Stimulated activated memory B cell treated with anti-CD40 and anti-IgM and Interleukin-4, amounts not matched to agents 10 μg/mL and 1 μg/mL and 100 μg/mL, for 72 hours (primary cell): ENCODE measurements around the gene SHTN1.

Experiments used
- ATAC-seq: fragments of 150-1000 bp; cut with Tn5 transposase; 2 replicates; pipeline ENCODE4 v1.10.0; 2021
- H3K27ac Mint-ChIP-seq: one replicate; pipeline ENCODE4 v1.8.0; 2022; ENCODE audit warnings: mild to moderate bottlenecking, mixed read lengths
- H3K27me3 Mint-ChIP-seq: one replicate; pipeline ENCODE4 v1.8.0; 2022; ENCODE audit warnings: mixed read lengths
- H3K36me3 Mint-ChIP-seq: one replicate; pipeline ENCODE4 v1.8.0; 2022; ENCODE audit warnings: mixed read lengths
- H3K4me1 Mint-ChIP-seq: one replicate; pipeline ENCODE4 v1.8.0; 2022; ENCODE audit warnings: mixed read lengths
- H3K4me3 Mint-ChIP-seq: one replicate; pipeline ENCODE4 v1.8.0; 2022; ENCODE audit warnings: mild to moderate bottlenecking, moderate library complexity, mixed read lengths
- H3K9me3 Mint-ChIP-seq: one replicate; pipeline ENCODE4 v1.8.0; 2022; ENCODE audit warnings: mixed read lengths

The SHTN1 gene

DNA sequence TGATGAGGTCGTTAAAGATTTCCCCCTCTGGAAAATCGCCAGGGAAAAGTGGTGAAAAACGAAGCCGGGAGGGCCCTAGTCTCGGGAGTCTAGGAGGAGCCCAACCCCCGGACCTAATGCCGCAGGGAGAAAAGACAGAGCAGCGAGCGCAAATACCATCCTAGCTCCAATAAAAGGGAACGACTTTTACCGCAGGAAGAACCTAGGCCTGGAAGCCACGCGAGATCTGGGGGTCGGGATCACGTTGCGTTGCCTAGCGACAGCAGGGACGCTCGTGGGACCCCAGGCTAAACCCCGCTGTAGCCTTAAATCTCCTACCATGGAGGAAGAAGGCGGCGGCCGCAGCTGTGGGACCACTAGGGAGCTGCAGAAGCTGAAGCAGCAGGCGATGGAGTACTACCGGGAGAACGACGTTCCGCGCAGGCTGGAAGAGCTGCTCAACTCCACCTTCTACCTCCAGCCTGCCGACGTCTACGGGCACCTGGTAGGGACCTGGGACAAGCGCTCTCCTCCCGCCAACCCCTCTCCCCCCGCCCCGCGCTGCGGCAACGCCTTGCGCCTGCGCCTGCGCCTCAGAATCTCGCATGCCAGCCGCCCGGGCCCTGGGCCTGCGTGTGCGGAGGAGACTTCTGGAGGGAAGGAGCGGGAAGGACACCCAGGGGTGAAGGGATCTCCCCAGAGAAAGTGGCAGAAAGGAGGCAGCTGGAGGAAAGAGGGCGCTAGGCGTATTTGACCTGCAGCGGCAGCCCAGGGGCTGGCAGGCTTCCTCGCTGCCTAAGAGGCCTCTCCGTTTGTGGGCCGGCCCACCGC lies 155.5 kb downstream of the SHTN1 start, which contains the start of gene ENO4:
TSS of gene ENO4 (plus strand) at position 252 of the 810 bp plus-strand sequence. CDS start at position 320, 68 bp downstream.
- peak within 1 kb of the TSS; percentile 82 for H3K27ac Mint-ChIP-seq
- H3K36me3 Mint-ChIP-seq = peaks cover 7% of the 10 kb centered on the region
- H3K4me3 Mint-ChIP-seq = peak within 1 kb of the TSS; percentile 79
- H3K9me3 Mint-ChIP-seq = peaks cover 4% of the 10 kb centered on the region
- ATAC-seq = peak; percentile 78
- H3K27me3 Mint-ChIP-seq = peaks cover 9% of the 10 kb centered on the region
- peaks cover 36% of the 10 kb centered on the region for H3K4me1 Mint-ChIP-seq

DNA sequence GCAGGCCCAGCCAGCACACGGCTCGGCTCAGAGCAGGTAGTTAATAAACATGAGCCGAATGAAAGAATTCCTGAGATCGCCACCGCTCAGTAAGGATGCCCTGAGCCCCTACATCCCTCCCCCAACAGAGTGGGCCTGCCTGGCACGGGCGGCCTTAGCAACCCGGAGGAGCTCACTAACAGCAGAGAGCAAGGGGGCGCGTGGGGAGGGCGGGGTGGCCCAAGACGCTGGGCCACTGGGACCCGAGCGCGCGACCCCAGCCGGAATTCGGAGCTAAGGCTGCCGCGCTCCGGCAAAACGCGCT lies 156.1 kb downstream of the SHTN1 start:
- Mint-ChIP-seq H3K4me3 (peak overlapping the region; percentile 79), H3K4me1 (peaks cover 36% of the 10 kb centered on the region), H3K27ac (peak overlapping the region; percentile 82), H3K27me3 (peaks cover 9% of the 10 kb centered on the region), H3K9me3 (peaks cover 4% of the 10 kb centered on the region), H3K36me3 (peaks cover 7% of the 10 kb centered on the region)
- ATAC-seq = peak; percentile 47

DNA sequence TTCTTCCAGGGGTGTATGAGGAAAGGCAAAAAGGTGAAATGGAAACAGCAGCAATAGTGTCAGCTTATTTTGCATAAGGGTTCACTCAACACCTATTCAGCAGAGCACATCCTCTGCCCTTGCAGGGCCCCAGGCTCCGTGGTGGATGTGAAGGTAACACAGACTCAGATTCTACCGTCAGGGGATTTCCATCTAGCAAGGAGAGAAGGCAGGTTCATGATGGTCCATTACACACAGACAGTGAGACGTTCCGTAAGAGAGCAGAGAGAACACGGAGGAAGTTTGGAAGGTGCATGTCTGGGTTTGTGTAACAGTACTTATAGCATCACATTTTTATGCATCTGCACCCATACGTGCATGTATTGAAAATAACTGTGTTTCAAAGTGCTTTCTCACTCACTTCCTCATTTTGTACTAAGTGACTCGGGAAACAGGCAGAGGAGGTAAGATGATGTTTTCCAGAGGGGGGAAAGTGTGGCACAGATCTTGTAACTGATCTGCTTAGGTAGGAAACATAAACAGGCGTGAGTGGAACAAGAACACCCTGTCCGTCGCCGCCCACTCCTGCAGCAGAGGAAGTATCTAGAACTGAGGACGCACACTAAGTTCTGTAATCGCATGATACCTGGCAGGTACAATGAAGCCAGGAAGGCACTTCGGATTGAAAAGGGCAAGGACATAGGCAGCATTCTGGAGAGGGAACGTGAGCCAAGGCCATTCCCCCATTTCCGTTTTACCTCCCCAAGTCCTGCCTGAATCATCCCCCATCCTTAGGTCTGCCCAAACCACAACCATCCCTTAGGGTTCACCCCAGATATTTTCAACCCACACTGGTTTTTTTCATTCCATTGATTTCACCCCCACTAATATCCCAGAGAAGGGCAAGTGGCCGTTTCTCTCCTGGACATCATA lies 156.7 kb downstream of the SHTN1 start:
- peaks cover 4% of the 10 kb centered on the region for H3K9me3 Mint-ChIP-seq
- H3K4me3 Mint-ChIP-seq = peak overlapping the region; percentile 79
- peaks cover 7% of the 10 kb centered on the region for H3K36me3 Mint-ChIP-seq
- peaks cover 36% of the 10 kb centered on the region for H3K4me1 Mint-ChIP-seq
- peaks cover 9% of the 10 kb centered on the region for H3K27me3 Mint-ChIP-seq
- peak; percentile 95 for ATAC-seq
- peak overlapping the region; percentile 82 for H3K27ac Mint-ChIP-seq

DNA sequence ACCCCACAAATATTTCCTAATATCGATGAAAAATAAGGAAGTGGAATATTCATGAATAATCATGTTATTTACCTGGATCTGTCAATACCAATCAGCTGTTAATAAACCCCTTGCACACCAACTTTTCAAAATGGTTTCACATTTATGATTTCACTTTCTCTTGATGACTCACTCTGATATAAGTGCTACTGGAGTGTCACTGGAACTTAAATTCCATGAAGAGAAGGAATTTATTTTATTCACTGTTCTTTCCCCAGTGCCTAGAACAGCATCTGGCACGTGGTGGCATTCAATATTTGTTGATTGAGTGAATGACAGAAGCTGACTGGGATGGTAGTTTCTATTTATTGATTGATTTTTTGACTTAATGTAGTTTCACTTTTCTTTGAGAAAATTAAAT lies 159.2 kb downstream of the SHTN1 start:
- Mint-ChIP-seq H3K9me3 (no peaks in the 10 kb centered on the region), H3K27me3 (no peaks in the 10 kb centered on the region)

GRCh38 chr10:116840389-116841075 lies 164.5 kb downstream of the SHTN1 start:
- Mint-ChIP-seq H3K27ac (no peak overlapping the region), H3K27me3 (no peaks in the 10 kb centered on the region)

More for the DNA sequence above, 159.2 kb downstream of the SHTN1 start:
- ATAC-seq = no peak
- Mint-ChIP-seq H3K27ac (peak overlapping the region; percentile 48), H3K4me3 (no peak overlapping the region), H3K36me3 (peaks cover 7% of the 10 kb centered on the region), H3K4me1 (peaks cover 42% of the 10 kb centered on the region)

GRCh38 chr10:116838143-116838725 lies 166.8 kb downstream of the SHTN1 start:
- Mint-ChIP-seq H3K4me1 (peaks cover 15% of the 10 kb centered on the region), H3K9me3 (no peaks in the 10 kb centered on the region), H3K27ac (peak overlapping the region; percentile 64), H3K4me3 (peak overlapping the region; percentile 17), H3K27me3 (no peaks in the 10 kb centered on the region), H3K36me3 (peaks cover 1% of the 10 kb centered on the region)
- ATAC-seq = peak; percentile 83

More at GRCh38 chr10:116840389-116841075, 164.5 kb downstream of the SHTN1 start:
- Mint-ChIP-seq H3K4me3 (no peak overlapping the region), H3K9me3 (no peaks in the 10 kb centered on the region), H3K4me1 (peaks cover 20% of the 10 kb centered on the region), H3K36me3 (no peaks in the 10 kb centered on the region)
- ATAC-seq = no peak

DNA sequence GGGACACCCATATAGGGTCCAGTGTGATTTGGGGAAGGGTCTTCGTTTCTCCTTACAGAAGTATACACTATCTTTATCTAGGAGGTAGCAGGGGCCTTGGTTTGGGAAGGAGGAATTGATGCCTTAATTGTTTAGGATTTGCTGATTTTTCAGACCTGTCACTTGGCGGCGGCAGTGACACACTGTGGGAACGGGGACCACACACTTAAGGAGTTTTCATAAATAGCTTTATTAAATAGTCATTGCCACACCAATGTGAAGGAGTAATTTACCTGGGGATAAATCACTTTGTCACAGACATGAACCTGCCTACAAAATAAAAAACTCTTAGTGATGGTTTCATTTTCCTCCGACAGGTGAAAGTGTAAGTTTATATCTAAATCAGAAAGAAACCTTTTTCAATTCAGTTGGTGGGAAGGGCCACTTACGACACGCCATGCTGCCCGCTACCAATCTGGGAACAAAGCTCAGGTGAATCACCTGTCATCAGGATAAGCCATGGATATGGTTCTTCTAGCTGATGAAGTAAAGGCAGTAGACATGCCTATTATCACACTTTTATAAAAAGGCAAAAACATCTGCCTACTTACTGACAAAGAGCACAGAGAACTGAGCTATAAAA lies 168.0 kb downstream of the SHTN1 start:
- Mint-ChIP-seq H3K4me3 (no peak overlapping the region), H3K27ac (peak overlapping the region; percentile 27), H3K36me3 (peaks cover 12% of the 10 kb centered on the region), H3K9me3 (no peaks in the 10 kb centered on the region), H3K27me3 (no peaks in the 10 kb centered on the region), H3K4me1 (peaks cover 9% of the 10 kb centered on the region)
- no peak for ATAC-seq

- H3K36me3 Mint-ChIP-seq = peaks cover 21% of the 10 kb centered on the region
- H3K4me1 Mint-ChIP-seq = peaks cover 9% of the 10 kb centered on the region
- no peak overlapping the region for H3K4me3 Mint-ChIP-seq
- ATAC-seq = no peak
- H3K9me3 Mint-ChIP-seq = no peaks in the 10 kb centered on the region
- no peak overlapping the region for H3K27ac Mint-ChIP-seq
- no peaks in the 10 kb centered on the region for H3K27me3 Mint-ChIP-seq
Observed at GRCh38 chr10:116836083-116836482, 168.9 kb downstream of the SHTN1 start.

- Mint-ChIP-seq H3K27me3 (no peaks in the 10 kb centered on the region), H3K4me1 (peaks cover 9% of the 10 kb centered on the region), H3K36me3 (peaks cover 24% of the 10 kb centered on the region), H3K9me3 (no peaks in the 10 kb centered on the region), H3K4me3 (no peak overlapping the region), H3K27ac (no peak overlapping the region)
- ATAC-seq = no peak
Observed at GRCh38 chr10:116835658-116836057, 169.3 kb downstream of the SHTN1 start.

DNA sequence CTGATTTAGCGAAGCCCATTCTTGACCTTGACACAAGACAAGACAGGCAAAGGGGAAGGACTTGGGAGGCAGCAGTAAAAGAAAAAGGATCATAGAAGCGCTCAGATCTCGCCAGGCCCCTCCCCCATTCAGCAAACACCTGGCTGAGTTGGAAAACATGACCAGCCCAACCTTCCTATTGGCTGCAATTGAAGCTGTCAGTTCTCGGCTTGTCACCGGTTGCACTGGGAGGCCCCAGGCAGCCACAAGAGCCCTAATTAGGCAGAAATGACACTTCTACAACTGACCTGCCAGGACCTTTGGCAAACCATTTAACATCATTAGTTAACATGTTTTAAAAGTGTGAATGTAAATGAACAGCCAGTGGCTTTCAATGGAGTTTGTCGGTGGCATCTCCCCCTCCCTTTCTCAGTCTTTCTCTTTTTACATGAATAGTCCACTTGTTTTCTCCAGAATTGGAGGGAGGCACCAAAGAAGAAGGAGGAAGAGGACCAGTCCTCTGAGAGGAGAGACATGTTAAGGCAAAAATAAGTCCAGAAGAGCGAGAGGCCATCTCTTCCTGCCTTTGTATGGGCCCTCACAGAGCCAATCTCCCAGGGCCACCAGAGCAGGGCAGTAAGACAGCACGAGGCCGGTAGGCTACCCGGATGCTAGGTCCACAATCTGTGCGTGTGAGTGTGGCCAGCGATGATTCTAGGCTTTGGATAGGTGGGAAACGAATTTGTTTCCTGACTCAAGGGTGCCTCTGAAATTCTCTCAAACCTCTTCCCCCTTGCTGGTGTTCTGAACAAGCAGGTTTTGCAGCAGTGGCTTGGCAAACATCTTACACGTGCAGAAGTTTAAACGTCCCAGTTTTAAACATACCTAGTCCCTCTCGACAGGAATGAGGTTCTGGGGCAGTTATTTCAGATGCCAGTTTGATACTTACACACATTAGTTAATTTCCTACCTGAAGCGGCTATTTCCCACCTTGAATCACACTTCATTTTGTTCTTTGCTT lies 170.7 kb downstream of the SHTN1 start:
- ATAC-seq = no peak
- Mint-ChIP-seq H3K4me3 (no peak overlapping the region), H3K27me3 (no peaks in the 10 kb centered on the region), H3K27ac (no peak overlapping the region), H3K9me3 (no peaks in the 10 kb centered on the region), H3K4me1 (peaks cover 9% of the 10 kb centered on the region), H3K36me3 (peaks cover 32% of the 10 kb centered on the region)

DNA sequence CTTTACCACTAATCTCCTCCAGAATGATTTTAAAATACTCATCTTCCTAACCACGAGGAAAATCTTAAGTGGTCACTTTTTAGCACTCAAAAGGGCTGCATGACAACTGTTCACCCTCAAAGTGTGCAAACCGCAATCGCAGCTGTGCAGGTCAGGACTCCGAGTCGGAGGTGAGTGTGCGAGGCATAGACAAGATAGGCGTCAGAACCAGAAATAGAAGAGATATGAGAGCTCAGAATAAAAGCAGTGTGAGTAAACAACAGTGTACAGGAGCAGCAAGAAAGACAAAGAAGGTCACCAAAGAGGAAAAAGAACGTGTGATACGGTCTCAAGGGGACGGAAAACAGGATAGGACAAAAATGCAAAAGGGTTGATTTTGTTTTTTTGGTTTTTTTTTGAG lies 173.2 kb downstream of the SHTN1 start:
- Mint-ChIP-seq H3K4me3 (no peak overlapping the region), H3K27me3 (no peaks in the 10 kb centered on the region), H3K9me3 (no peaks in the 10 kb centered on the region), H3K27ac (no peak overlapping the region), H3K36me3 (peaks cover 37% of the 10 kb centered on the region), H3K4me1 (no peaks in the 10 kb centered on the region)
- ATAC-seq = no peak
